ENCODE results near the gene TMEM205. TPM values are rescaled to one million over a fixed set of nuclear protein-coding genes. Genes with fewer than 3 reads are reported as not detected.

Gene TMEM205
- total RNA-seq, 1 experiment from 2014 or later: 82.0 TPM

GRCh38 chr19:11304936-11305335 lies 41.1 kb downstream of the TMEM205 start:
- H3K9me3 Mint-ChIP-seq (ENCODE audit: low read depth, unreplicated experiment): no peaks in the 10 kb centered on the region
- H3K27ac Mint-ChIP-seq (ENCODE audit: unreplicated experiment): no peak overlapping the region
- BruUV-seq (replicated peaks): no TSS peak
- TF ChIP-seq CTCF (IDR thresholded peaks at IDR 0.05; ENCODE audit: unreplicated experiment): no peak
- no peak for DNase-seq
- intact Hi-C loops (cut with micrococcal nuclease; ENCODE audit: unreplicated experiment): no loop called here
- no peak overlapping the region for H3K4me3 Mint-ChIP-seq (ENCODE audit: low read depth, unreplicated experiment)
- CTCF ChIA-PET: no interaction called here
- no peaks in the 10 kb centered on the region for H3K4me1 Mint-ChIP-seq (ENCODE audit: low read depth, unreplicated experiment)
- H3K36me3 Mint-ChIP-seq (ENCODE audit: insufficient read depth, unreplicated experiment): no peaks in the 10 kb centered on the region
- H3K27me3 Mint-ChIP-seq (ENCODE audit: unreplicated experiment): no peaks in the 10 kb centered on the region

- H3K36me3 Mint-ChIP-seq (ENCODE audit: insufficient read depth, unreplicated experiment): peaks cover 6% of the 10 kb centered on the region
- H3K27ac Mint-ChIP-seq (ENCODE audit: unreplicated experiment): no peak overlapping the region
- BruUV-seq (replicated peaks): no TSS peak
- DNase-seq: no peak
- H3K4me3 Mint-ChIP-seq (ENCODE audit: low read depth, unreplicated experiment): no peak overlapping the region
- intact Hi-C loops (cut with micrococcal nuclease; ENCODE audit: unreplicated experiment): no loop called here
- peaks cover 9% of the 10 kb centered on the region for H3K4me1 Mint-ChIP-seq (ENCODE audit: low read depth, unreplicated experiment)
- CTCF ChIA-PET: no interaction called here
- H3K9me3 Mint-ChIP-seq (ENCODE audit: low read depth, unreplicated experiment): no peaks in the 10 kb centered on the region
- no peaks in the 10 kb centered on the region for H3K27me3 Mint-ChIP-seq (ENCODE audit: unreplicated experiment)
- TF ChIP-seq CTCF (IDR thresholded peaks at IDR 0.05; ENCODE audit: unreplicated experiment): no peak
Measured at GRCh38 chr19:11300811-11301120, 45.3 kb downstream of the TMEM205 start.

- no peak overlapping the region for H3K4me3 Mint-ChIP-seq (ENCODE audit: low read depth, unreplicated experiment)
- CTCF ChIA-PET: no interaction called here
- no peak for TF ChIP-seq CTCF (IDR thresholded peaks at IDR 0.05; ENCODE audit: unreplicated experiment)
- no TSS peak for BruUV-seq (replicated peaks)
- DNase-seq: no peak
- H3K36me3 Mint-ChIP-seq (ENCODE audit: insufficient read depth, unreplicated experiment): peaks cover 6% of the 10 kb centered on the region
- H3K9me3 Mint-ChIP-seq (ENCODE audit: low read depth, unreplicated experiment): no peaks in the 10 kb centered on the region
- intact Hi-C loops (cut with micrococcal nuclease; ENCODE audit: unreplicated experiment): loop anchor here (10.0 kb wide), 1 partner anchor 145 kb away; no protein-coding TSS in a partner anchor
- no peak overlapping the region for H3K27ac Mint-ChIP-seq (ENCODE audit: unreplicated experiment)
- H3K4me1 Mint-ChIP-seq (ENCODE audit: low read depth, unreplicated experiment): peaks cover 14% of the 10 kb centered on the region
- no peaks in the 10 kb centered on the region for H3K27me3 Mint-ChIP-seq (ENCODE audit: unreplicated experiment)
Measured at GRCh38 chr19:11299946-11300810, 45.9 kb downstream of the TMEM205 start.

GRCh38 chr19:11296264-11296663 lies 49.8 kb downstream of the TMEM205 start:
- Mint-ChIP-seq H3K9me3 (ENCODE audit: low read depth, unreplicated experiment) (no peaks in the 10 kb centered on the region), H3K27ac (ENCODE audit: unreplicated experiment) (no peak overlapping the region), H3K27me3 (ENCODE audit: unreplicated experiment) (no peaks in the 10 kb centered on the region), H3K4me3 (ENCODE audit: low read depth, unreplicated experiment) (no peak overlapping the region), H3K36me3 (ENCODE audit: insufficient read depth, unreplicated experiment) (peaks cover 6% of the 10 kb centered on the region), H3K4me1 (ENCODE audit: low read depth, unreplicated experiment) (peaks cover 23% of the 10 kb centered on the region)
- no peak for DNase-seq
- BruUV-seq (replicated peaks): no TSS peak
- TF ChIP-seq CTCF (IDR thresholded peaks at IDR 0.05; ENCODE audit: unreplicated experiment): no peak
- CTCF ChIA-PET: interaction anchor here (1.8 kb wide), 1 partner anchor 79 kb away, joined by 5 read pairs; the partner anchor contains the start of gene SWSAP1
- intact Hi-C loops (cut with micrococcal nuclease; ENCODE audit: unreplicated experiment): loop anchor here (10.0 kb wide), 1 partner anchor 149 kb away; no protein-coding TSS in a partner anchor

Data from Calu3 (cell line).